Measurements from ENCODE around the gene LENG8.

LENG8 gene

GRCh38 chr19:54426291-54426931 lies 22.6 kb upstream of the LENG8 start:
- peaks cover 2% of the 10 kb centered on the region for H3K27me3 ChIP-seq (ENCODE audit: control insufficient read depth, insufficient read depth, low read length)
- peaks cover 1% of the 10 kb centered on the region for H3K4me1 ChIP-seq
- no peak for TF ChIP-seq CTCF (IDR thresholded peaks at IDR 0.05)
- no peak overlapping the region for H3K9ac ChIP-seq
- H2AFZ ChIP-seq = no peak overlapping the region
- no peaks in the 10 kb centered on the region for H3K79me2 ChIP-seq
- no peak overlapping the region for H3K27ac ChIP-seq
- no peaks in the 10 kb centered on the region for H3K36me3 ChIP-seq (ENCODE audit: control insufficient read depth, insufficient read depth, low read length)
- H3K4me2 ChIP-seq (ENCODE audit: low read length) = no peak overlapping the region
- H3K9me3 ChIP-seq (ENCODE audit: control insufficient read depth, low read length) = no peaks in the 10 kb centered on the region
- no peak overlapping the region for H3K4me3 ChIP-seq (ENCODE audit: low read depth, low read length)

GRCh38 chr19:54427586-54427985 lies 21.4 kb upstream of the LENG8 start:
- Histone ChIP-seq H3K4me2 (ENCODE audit: low read length) (no peak overlapping the region), H3K9me3 (ENCODE audit: control insufficient read depth, low read length) (no peaks in the 10 kb centered on the region), H3K27me3 (ENCODE audit: control insufficient read depth, insufficient read depth, low read length) (no peaks in the 10 kb centered on the region), H2AFZ (no peak overlapping the region), H3K79me2 (no peaks in the 10 kb centered on the region), H3K36me3 (ENCODE audit: control insufficient read depth, insufficient read depth, low read length) (no peaks in the 10 kb centered on the region), H3K4me1 (peaks cover 3% of the 10 kb centered on the region), H3K27ac (no peak overlapping the region), H3K4me3 (ENCODE audit: low read depth, low read length) (no peak overlapping the region), H3K9ac (no peak overlapping the region)
- TF ChIP-seq CTCF (IDR thresholded peaks at IDR 0.05) = no peak

GRCh38 chr19:54428323-54429175 lies 20.4 kb upstream of the LENG8 start:
- no peak overlapping the region for H2AFZ ChIP-seq
- peaks cover 3% of the 10 kb centered on the region for H3K4me1 ChIP-seq
- H3K27me3 ChIP-seq (ENCODE audit: control insufficient read depth, insufficient read depth, low read length) = no peaks in the 10 kb centered on the region
- no peaks in the 10 kb centered on the region for H3K36me3 ChIP-seq (ENCODE audit: control insufficient read depth, insufficient read depth, low read length)
- no peak overlapping the region for H3K9ac ChIP-seq
- no peak overlapping the region for H3K27ac ChIP-seq
- no peak overlapping the region for H3K4me3 ChIP-seq (ENCODE audit: low read depth, low read length)
- no peaks in the 10 kb centered on the region for H3K79me2 ChIP-seq
- no peak overlapping the region for H3K4me2 ChIP-seq (ENCODE audit: low read length)
- TF ChIP-seq CTCF (IDR thresholded peaks at IDR 0.05) = no peak
- H3K9me3 ChIP-seq (ENCODE audit: control insufficient read depth, low read length) = no peaks in the 10 kb centered on the region

GRCh38 chr19:54429176-54429495 lies 19.9 kb upstream of the LENG8 start:
- no peaks in the 10 kb centered on the region for H3K79me2 ChIP-seq
- no peaks in the 10 kb centered on the region for H3K9me3 ChIP-seq (ENCODE audit: control insufficient read depth, low read length)
- H3K27ac ChIP-seq = no peak overlapping the region
- no peak for TF ChIP-seq CTCF (IDR thresholded peaks at IDR 0.05)
- no peak overlapping the region for H3K4me2 ChIP-seq (ENCODE audit: low read length)
- no peak overlapping the region for H2AFZ ChIP-seq
- no peaks in the 10 kb centered on the region for H3K36me3 ChIP-seq (ENCODE audit: control insufficient read depth, insufficient read depth, low read length)
- peaks cover 3% of the 10 kb centered on the region for H3K4me1 ChIP-seq
- H3K27me3 ChIP-seq (ENCODE audit: control insufficient read depth, insufficient read depth, low read length) = no peaks in the 10 kb centered on the region
- no peak overlapping the region for H3K4me3 ChIP-seq (ENCODE audit: low read depth, low read length)
- H3K9ac ChIP-seq = no peak overlapping the region

Measured in parathyroid adenoma (tissue), 2 donors.